GM18870 (cell line): ENCODE measurements around the gene PKNOX2.

Source experiments
- ATAC-seq: cut with Tn5 transposase; IDR thresholded peaks from one replicate; pipeline ENCODE4 v1.9.1; 2021; ENCODE audit warnings: moderate library complexity; ENCODE audit not compliant: unreplicated experiment

PKNOX2 gene

DNA sequence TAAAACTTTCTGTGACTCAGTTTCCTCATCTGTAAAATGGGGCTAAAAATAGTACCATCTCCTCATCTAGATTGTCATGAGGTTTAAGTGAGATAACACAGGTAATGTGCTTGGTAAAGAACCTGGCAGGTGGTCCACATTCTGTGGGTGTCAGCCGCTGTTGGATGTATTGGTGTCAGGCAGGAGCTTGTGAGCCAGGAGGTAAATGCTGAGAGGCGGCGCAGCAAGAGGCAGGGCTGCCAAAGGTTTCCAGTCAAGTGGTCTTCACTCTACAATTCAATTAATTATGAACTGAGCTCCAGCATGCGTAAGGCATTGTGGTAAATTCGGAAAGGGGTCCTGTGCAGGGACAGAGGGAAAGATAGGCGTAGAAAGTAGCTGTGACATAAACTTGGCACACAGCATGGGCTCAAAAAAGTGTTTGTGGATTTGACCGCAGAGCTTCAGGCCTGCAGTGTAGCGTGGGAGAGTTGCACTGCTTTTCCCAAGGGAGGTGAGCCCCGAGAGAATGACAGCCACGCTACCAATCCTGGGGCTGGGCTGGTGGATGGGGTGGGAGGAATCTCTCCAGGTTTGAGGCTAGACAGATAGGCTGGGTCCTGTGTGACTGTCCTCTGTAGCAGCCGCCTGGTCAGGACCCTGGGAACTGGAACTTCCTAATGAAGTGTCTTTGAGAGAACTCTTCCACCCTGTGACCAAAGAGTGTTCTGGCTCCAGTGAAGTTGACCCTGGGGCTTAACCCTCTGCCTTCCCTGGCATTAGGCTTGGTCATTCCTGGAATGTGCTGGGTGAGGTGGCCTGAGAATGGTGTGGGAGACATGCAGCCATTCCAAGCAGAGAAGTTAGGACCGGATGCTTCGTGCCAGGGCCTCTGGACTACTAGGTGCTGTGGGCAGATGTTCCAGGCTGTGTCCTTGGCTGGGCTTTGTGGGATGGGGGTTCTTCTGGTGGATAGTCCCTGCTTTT is 209.2 kb downstream of the PKNOX2 start:
- ATAC-seq = no peak

DNA sequence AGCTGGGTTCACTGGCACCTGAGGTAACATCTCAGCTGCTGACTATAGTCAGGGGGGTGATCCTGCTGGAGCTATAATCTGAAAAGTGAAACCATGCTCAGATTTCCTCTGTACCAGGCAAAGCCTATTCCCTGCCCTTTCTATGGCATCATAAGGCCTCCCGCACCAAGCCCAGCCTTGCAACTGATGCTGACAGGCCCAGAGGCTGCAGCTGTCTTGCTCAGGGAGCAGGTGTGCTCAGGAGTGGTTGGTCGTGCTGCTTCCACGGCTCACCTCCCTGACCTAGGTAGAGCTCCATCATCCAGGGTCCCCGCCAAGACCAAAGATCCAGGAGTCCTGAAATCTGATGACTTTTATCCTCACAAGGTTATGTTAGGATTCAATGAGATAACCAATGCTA is 209.8 kb downstream of the PKNOX2 start:
- no peak for ATAC-seq

DNA sequence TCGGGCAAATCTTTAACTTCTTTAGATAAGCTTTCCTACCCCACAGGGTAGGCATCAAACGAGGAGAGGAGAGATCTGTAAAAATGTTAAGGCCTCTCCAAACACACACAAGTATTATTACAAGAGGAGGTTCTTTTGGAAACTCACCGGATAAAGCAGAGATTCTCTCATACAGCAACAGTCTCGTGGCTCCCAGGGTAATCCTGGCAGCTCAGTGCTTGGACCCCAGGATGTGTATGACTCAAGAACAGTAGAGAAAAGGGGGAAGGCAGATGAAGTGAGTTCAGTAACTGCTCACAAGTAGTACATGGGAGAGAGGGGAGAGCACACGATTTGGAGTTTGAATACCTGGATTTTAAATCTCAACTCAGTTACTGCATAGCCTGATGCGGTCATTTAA is 210.6 kb downstream of the PKNOX2 start:
- no peak for ATAC-seq

DNA sequence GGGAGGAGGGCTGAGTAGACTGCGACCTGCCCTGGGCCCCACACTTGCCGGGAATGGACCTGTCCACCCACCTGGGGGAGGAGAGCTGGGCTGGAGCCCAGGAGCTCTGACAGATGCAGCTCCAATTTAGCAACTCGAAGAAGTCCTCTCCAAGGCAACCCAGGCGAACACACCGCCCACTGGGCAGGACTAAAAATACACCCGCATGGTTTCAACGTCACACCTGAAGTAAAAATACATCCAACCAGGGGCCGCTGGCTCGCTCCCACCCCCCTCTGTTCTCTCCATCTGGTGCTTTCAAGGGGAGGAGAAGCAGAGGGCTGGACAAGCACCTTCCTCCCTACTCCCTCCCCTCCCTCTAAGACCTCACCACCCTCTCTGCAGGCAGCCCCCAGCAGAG is 211.6 kb downstream of the PKNOX2 start:
- ATAC-seq = no peak

DNA sequence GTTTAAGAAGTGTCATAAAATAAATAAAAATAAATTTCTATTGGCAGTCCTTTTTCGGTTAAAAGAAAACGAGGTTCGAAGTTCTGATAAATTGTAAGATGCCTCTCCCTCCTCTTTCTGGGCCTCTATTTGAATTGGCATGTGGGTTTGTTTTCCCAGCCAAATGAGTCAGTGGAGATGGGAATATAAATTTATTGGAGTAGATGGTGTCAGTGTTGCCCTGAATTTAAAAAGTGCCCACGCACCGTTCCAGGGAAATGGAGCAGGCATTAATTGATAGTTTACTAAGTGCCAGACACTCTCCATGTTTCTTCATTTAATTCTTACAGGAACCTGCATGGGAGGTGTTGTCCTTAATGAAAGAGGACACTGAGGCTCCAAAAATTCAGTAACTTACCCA is 212.3 kb downstream of the PKNOX2 start:
- ATAC-seq = no peak

DNA sequence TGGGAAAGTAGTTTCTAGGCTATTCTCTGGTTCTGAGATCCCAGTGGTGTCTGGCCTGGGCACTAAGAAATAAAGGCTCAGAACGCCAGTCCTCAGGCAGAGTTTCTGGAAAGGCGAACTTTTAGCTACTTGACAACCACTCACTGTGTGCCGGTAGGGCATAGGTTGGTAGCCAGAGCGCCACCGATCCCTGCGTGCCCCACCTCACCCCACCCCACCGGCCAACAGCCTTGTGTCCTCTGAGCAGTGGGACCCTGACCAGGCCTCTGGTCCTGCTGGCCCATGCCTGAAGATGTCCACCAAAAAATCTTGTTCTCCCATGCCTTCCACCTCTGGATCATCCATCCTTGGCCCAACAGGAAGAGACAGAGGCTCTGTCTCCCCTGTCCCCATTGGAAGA is 213.5 kb downstream of the PKNOX2 start:
- ATAC-seq = no peak

DNA sequence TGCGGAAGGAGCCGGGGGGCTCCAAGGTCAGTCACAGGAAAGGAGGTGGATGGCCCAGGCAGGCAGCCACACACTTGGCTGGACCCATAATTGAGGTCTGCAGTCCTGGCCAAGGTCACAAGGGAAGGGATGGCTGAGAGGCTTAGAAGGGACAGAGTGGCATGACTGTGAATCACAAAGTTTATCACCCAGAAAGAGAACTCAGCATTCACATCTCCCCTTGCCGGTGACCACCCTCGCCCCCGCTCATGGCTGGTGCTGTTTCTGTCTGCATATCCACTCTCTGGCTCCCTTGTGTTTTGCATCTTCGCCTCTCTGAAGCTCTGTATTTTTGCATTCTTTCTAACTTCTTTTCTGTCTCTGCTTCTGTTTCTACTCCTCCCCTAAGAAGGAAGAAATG is 214.0 kb downstream of the PKNOX2 start:
- no peak for ATAC-seq

DNA sequence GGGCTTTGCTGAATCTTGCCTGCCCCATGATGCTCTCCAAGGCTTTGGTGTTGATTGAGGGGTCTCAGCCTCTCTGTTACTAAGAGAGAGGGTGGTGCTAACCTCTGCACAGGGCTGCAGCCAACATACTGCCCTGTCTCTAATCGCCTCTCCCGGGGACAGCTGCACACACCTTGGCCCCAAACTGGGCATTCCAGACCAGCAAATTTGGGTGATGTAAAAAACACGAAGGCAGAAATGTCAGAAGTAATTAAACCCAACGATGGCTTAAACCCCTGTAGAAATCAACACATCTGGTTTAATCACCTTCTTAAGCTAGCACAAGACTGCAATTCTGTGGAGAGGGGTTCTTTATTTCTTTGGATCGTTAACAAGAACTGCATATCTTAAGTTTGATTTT is 215.0 kb downstream of the PKNOX2 start:
- no peak for ATAC-seq

DNA sequence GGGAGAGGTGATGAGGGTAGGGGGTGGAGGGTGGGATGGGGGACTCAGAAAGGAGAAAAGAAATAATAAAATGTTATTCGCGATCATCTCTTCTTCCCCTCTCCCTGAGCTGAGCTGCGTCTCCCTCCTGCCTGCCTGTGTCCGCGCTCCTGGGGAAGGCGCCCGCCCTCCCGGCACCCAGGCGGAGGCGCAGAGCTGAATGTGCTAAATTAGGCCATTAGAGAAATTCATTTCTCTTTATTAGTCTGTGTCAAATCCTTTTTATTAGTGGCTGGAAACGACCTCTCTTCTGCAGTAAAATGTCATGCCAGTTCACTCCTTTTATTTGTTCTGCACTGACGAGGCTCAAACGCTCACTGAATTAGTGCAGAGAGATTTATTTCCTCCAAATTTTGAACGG is 215.4 kb downstream of the PKNOX2 start:
- no peak for ATAC-seq

DNA sequence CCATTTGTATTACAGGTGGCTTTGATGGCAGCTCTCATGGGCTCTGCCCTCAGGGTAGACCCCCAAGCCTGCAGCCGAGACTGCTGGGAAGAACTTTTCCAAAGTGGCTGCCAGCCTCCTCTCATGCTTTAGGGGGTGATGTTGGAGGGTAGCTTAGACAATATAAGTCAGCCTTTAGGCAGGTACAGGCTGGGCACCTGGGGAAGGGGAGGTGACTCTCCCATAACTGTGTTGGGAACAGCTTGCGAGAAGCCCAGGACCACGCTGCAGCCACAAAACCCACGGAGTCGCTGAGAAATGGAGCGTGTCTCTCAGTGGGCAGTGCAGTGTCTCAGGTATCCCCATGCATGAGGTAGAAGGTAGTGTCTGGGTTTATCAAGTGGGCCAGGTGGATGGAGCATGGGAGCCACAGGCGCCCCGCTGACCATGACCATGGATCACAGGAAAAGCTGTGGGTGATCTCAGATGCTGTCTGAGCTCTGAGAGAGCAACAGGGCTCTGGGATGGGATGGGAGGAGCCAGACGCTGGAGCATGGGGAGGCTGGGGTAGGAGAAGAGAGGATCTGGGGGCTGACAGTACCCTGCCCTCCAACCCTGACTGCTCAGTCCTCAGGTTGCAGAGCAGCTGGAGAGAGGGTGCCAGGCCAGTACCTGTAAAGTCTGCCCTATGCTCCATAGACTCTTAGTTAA is 216.3 kb downstream of the PKNOX2 start:
- no peak for ATAC-seq

DNA sequence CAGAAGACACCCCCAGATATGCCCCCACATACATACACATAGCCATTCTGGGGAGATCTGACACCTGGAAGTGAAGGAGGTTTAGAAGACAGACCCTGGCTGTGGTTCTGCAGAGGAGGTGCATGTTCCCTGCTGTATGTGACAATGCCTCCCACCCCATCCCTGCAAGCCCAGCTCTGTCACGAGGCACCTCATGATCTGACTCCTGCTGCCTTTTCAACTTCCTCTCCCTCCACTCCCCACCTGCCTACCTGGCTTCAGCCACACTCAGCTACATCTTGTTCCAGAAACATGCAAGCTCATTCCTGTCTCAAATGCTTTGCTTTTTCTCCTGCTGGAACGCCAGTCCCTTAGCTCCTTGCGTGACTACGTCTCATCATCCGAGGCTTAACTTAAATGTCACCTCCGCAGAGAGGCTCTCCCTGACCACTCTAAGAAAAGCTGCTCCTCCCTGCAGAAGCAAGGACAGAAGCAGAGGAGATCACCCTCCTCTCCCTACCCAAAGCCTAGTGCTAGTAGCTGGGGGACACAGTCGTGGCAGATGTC is 217.0 kb downstream of the PKNOX2 start:
- no peak for ATAC-seq

DNA sequence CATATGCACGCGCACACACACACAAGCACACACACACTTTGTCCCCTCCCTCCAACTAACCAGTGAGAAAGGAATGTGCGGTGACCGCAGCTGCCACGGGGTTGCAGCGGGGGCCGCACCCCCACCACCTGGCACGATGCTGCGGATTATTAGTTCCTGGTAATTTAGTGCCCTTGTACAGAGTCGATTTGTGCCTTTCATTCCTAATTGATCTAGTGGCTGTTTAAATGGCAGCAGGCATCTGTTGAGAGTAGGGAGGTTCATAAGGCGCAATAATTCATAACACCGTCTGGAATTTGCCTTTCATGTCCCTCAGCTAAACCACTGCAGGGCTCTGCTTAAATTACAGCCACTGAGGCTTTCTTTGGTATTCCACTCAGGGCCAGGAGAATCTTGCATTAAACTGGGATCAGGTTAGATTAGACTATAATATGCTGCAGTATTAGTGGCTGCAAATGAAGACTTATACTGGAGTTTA is 217.8 kb downstream of the PKNOX2 start:
- no peak for ATAC-seq

DNA sequence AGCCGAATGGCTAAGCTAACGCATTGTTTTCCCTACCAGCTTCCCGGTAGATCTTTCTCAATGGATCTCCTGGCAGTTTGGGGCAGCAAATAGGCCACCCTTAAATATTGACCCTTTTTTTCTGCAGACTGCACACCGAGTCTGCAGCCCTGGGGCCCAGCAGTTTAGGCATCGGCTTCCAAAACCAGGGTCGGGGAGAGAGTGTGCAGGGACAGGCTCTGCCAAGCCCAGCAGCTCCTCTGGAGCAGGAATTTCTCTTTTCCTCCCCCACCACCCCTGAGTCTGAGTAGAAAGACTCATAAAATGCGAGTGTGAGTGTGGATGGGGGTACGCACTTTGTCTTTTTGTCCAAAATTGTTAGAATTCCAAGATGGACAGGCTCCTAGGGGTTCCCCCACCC is 218.3 kb downstream of the PKNOX2 start:
- no peak for ATAC-seq

DNA sequence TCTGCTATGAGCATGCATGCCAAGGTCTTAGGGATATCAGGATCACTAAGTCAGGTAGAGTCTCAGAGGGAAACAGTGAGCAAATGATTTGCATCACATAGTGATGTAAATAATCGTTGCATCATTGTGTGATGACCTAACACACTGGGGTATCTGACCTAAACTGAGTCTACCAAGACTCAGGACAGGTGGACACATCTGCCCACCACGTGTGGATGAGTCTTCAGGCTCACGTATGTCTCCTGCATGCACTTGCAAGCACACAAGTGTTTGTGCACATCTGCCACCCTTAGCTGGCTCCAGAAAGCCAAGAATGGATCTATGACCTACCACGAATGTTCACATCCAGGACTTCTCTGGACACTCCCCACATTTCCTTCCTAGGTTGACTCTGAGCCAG is 220.3 kb downstream of the PKNOX2 start:
- no peak for ATAC-seq

DNA sequence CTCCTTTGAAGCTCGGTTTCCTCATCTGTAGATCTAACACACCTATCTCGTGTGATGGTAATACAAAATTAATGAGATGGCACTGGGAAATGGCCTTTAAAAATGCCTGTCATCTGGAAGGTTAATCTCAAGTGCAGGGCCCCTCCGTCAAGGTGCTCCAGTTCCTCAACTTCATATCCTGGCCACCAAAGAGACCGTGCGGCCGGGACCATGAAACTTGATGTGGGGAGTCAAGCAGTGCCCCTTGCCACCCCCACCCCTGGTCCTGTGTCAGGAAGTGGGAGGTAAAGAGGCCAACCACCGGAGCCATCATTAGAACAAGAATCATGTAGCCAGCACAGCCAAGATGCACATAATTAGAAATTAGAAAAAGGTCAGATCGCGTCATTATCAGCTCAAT is 223.3 kb downstream of the PKNOX2 start:
- no peak for ATAC-seq

DNA sequence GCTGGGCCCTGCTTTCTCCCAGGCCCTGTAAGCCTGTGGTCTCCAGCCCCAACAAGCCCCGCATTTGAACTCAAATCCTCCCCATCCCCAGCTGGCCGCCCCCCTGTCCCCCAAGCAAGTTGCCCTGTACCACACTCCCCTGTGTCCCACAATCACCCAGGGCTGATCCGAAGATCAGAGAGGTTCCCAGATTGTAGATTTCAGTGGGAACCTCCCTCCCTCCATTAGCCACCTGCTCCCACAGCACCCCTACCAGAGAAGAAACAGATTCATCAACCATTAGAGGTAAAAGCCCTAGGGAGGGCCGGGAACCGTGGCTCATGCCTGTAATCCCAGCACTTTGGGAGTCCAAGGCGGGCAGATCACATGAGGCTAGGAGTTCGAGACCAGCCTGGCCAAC is 224.1 kb downstream of the PKNOX2 start:
- ATAC-seq = no peak

DNA sequence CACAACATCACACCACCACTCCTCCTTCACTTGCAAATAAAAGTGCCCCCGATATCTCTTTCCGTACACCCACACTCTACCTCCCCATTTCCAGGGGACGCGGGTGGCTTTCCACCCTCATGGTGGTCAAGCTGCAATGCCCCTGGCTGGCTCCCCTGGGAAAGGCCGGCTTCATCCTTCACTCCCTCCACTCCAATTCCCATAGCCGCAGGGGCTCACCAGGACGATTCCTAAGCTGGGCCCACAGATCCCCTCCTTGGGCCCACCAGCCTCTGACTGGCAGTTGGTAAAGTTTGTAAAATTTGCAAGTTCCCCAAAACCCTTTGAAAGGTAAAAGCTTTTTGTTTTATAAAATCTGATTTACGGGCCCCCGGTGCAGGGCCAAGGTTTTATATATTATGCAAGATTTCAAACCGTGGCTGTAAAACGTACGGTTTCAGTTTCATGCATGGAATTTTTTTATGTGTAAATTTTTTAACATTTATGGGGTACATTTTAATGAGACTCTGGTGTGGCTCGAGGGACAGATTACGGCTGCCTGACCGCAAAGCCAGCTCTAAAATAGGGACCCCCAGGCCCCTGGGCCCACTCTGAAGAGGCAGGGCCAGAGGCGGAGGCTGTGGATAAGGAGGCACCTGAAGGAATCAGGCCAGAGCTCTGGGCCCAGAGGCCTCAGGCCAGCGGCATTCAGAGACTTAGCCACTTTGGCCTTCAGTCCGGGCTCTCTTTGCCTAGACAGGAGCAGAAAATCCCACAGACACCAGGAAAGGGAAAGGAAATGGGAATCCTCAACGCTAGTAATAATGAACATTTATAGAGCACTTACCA is 225.0 kb downstream of the PKNOX2 start:
- no peak for ATAC-seq

DNA sequence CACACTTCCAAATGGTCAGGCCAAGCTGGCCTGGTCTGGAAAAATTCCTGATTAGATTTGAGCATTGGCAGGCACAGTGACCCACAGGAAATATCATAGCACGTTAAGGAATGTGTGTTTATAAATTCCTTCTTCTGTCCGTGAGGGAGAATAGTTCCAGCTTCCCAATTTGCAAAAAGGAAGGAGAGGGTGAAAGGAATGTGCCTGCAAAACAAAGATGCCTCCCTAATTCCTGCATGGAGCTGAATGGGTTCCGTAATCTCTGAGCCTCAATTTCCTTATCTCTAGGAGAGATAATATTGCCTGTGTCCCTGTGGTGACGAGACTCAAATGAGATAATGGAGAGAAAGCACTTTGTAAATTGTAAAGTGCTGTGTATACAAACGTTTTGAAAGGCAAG is 226.4 kb downstream of the PKNOX2 start:
- no peak for ATAC-seq

DNA sequence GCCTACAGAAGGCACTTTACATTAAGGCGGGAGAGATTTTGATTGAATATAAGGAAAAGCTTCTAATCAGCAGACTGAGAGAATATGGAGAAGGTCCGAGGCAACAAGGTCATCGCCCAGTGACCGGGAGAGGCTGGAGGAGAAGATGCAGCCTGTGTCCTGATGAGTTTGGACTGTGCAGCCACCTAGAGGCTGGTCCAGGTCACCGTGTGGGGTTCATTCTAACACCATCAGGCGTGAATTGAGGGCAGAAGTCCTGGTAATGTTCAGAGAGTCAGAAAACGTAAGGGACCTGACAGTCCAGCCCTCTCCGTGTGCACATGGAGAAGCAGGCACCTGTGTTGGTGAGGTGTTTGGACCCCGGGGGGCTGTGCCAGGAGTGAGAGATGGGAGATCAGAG is 228.8 kb downstream of the PKNOX2 start:
- no peak for ATAC-seq

DNA sequence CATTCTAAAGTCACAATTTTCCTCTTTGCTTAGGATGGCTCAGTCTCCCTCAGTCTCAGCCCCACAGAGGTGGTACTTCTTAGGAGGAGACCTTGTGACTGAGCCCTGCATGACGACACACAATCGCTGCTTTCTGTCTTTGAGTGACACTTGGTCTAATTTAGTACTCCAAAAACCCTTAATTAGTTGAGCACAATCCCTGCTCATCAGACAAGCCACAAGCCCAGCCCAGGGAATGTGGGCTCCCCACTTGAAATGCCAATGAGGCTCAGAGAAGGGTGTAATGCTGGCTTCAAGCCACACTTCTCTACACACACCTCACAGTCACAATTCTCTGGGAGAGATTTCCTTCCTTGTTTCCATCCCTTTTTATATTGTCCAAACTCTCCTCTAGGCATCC is 229.7 kb downstream of the PKNOX2 start:
- ATAC-seq = no peak

DNA sequence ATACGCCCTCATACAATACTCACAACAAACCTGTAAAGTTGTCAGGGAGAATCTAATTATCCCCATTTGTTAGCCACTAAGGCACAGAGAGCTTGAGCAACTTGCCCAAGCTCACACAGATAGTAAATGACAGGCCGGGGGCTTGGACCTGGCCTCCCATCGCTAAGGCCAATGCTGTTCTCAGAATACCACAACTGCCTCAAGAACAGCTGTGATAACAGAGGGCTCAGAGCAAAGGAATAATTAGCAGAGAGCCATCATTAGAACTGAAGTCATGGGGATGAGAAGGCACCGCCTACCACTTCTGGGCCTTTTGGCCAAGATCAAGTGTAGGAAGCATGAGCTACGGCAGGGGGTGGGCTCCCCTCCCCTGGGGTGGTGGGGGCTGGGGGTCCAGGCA is 232.9 kb downstream of the PKNOX2 start:
- no peak for ATAC-seq
